Ascending aorta (tissue), 2 donors: ENCODE data around the gene GATAD2A. TPM values are rescaled to one million over a fixed set of nuclear protein-coding genes. Genes with fewer than 3 reads are reported as not detected.
"Not testable (repeated sequence)": the region's sequence is repeated elsewhere in the genome, so short reads cannot be mapped to it uniquely, and the experiment has no call there.

ENCODE experiments used
- DNase-seq, 2 donors: peaks; one replicate each; pipeline ENCODE4 v3.0.0-alpha.2; 2019; ENCODE audit warnings: low spot score in 2 of 2
- H3K27ac ChIP-seq, 2 donors: fragments of 200-600 bp; sonication (generic); one replicate each; pipeline ENCODE4 v1.5.1; 2016 to 2017; ENCODE audit warnings: mild to moderate bottlenecking in 1 of 2
- H3K27me3 ChIP-seq: fragments of 200-600 bp; sonication (generic); one replicate; pipeline ENCODE4 v1.5.1; 2017
- H3K36me3 ChIP-seq, 2 donors: fragments of 200-600 bp; sonication (generic); one replicate each; pipeline ENCODE4 v1.5.1; 2016
- H3K4me1 ChIP-seq, 2 donors: fragments of 200-600 bp; sonication (generic); one replicate each; pipeline ENCODE4 v1.5.1; 2016 to 2017; ENCODE audit warnings: mild to moderate bottlenecking in 1 of 2
- H3K4me3 ChIP-seq, 2 donors: fragments of 200-600 bp; sonication (generic); one replicate each; pipeline ENCODE4 v1.5.1; 2016 to 2017; ENCODE audit warnings: mild to moderate bottlenecking in 1 of 2
- H3K9me3 ChIP-seq, 2 donors: fragments of 200-600 bp; sonication (generic); one replicate each; pipeline ENCODE4 v1.5.1; 2016
- intact Hi-C: fragments of 100-400 bp; cut with DNase I; formaldehyde crosslinking; loops from one replicate; pipeline ENCODE4 v1.15.1; 2023
- total RNA-seq: library from RNA; depleted of rRNA; stranded (reverse); fragments of >200 nt; gene quantifications from one replicate; pipeline ENCODE4 v1.1.0, GENCODE V29; 2016
- TF ChIP-seq, protein P1 (sequence below), 3 experiments: fragments of 200-600 bp in 2 of 3; fragments of 450-650 bp in 1 of 3; sonication (generic) in 2 of 3; IDR thresholded peaks; one replicate each; pipeline ENCODE4 v1.5.1; 2016 to 2019; ENCODE audit warnings: antibody characterized with exemption in 3 of 3, mild to moderate bottlenecking in 1 of 3, moderate library complexity in 1 of 3

GATAD2A gene
- total RNA-seq, 1 donor from 2014 or later, result 63.3 TPM

DNA sequence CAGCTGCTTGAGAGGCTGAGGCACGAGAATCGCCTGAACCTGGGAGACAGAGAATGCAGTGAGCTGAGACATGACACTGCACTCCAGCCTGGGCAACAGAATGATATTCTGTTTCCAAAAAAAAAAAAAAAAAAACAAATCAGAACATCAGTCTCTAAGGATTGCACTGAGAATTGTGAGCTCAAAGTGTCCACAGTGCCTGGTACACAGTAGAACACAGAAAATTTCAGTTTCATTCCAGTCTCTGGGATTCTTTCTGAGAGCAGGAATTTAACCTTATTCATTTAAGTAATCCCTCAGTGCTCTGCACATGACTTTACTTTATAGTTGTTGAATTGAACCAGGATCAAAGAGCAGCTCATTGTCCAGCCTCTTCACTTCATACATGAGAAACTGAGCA, 25.9 kb upstream of the GATAD2A start:
- no peak overlapping the region for H3K4me3 ChIP-seq
- H3K4me1 ChIP-seq, result peaks cover 0 to 9% of the 10 kb centered on the region in 2 donors
- intact Hi-C loops, result no loop called here
- DNase-seq, result no peak
- H3K27ac ChIP-seq, result no peak overlapping the region
- no peaks in the 10 kb centered on the region for H3K36me3 ChIP-seq
- H3K27me3 ChIP-seq, result no peaks in the 10 kb centered on the region
- no peaks in the 10 kb centered on the region for H3K9me3 ChIP-seq
- TF ChIP-seq, protein P1, sequence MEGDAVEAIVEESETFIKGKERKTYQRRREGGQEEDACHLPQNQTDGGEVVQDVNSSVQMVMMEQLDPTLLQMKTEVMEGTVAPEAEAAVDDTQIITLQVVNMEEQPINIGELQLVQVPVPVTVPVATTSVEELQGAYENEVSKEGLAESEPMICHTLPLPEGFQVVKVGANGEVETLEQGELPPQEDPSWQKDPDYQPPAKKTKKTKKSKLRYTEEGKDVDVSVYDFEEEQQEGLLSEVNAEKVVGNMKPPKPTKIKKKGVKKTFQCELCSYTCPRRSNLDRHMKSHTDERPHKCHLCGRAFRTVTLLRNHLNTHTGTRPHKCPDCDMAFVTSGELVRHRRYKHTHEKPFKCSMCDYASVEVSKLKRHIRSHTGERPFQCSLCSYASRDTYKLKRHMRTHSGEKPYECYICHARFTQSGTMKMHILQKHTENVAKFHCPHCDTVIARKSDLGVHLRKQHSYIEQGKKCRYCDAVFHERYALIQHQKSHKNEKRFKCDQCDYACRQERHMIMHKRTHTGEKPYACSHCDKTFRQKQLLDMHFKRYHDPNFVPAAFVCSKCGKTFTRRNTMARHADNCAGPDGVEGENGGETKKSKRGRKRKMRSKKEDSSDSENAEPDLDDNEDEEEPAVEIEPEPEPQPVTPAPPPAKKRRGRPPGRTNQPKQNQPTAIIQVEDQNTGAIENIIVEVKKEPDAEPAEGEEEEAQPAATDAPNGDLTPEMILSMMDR (IDR thresholded peaks at IDR 0.05), result no peak

DNA sequence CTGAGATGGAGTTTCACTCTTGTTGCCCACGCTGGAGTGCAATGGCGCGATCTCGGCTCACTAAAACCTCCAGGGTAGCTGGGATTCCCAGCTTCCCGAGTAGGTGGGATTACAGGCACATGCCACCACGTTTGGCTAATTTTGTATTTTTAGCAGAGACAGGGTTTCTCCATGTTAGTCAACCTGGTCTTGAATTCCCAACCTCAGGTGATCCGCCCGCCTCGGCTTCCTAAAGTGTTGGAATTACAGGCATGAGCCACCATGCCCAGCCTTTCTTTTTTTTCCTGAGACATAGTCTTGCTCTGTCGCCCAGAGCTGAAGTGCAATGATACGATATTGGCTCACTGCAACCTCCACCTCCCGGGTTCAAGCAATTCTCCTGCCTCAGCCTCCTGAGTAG, 25.2 kb upstream of the GATAD2A start:
- not testable (repeated sequence) for H3K27ac ChIP-seq, H3K9me3 ChIP-seq, H3K4me3 ChIP-seq

DNA sequence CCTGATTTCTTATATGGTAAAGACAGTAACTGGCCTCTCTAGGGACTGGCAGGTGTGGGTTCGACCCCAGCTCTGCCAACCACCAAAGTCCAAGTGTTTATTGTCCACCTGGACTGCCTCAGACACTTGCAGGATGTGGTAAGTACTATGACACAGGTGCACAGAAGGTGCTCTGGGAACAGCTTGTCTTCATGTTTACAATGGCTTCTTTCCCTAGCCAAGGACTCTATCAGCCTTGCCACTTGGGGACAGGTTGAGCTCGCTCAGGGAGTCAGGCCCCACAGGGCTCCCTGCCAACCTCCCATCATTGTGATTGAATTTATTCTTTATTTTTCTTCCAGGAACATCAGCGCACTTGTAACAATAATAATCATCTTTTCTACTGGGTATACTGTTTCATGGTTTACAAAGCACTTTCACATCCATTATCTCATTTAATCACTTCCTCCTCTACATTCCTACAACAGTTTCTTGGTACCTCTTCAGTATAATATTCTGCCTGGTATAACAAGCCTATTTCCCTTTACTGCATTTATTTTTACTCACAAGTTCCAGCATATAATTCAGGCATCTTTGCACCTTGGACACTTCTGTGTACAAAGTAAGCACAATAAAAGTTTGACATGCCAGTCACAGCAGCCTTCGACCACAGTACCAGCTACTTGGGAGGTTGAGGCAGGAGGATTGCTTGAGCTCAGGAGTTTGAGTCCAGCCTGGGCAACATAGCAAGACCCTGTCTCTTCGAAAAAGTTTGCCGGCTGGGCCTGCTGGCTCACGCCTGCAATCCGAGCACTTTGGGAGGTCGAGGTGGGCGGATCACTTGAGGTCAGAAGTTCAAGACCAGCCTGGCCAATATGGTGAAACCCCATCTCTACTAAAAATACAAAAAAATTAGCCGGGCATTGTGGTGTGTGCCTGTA, 24.2 kb upstream of the GATAD2A start:
- no peaks in the 10 kb centered on the region for H3K9me3 ChIP-seq
- H3K36me3 ChIP-seq, result no peaks in the 10 kb centered on the region
- H3K27me3 ChIP-seq, result no peaks in the 10 kb centered on the region
- H3K4me1 ChIP-seq, result peaks cover 0 to 13% of the 10 kb centered on the region in 2 donors
- no peak overlapping the region for H3K4me3 ChIP-seq
- intact Hi-C loops, result no loop called here
- TF ChIP-seq, protein P1 (IDR thresholded peaks at IDR 0.05), result no peak
- no peak overlapping the region for H3K27ac ChIP-seq
- no peak for DNase-seq

More for the DNA sequence above, 25.2 kb upstream of the GATAD2A start:
- intact Hi-C loops, H3K27me3 ChIP-seq, DNase-seq, H3K36me3 ChIP-seq: not testable (repeated sequence)
- peaks cover 0 to 13% of the 10 kb centered on the region in 2 donors for H3K4me1 ChIP-seq

DNA sequence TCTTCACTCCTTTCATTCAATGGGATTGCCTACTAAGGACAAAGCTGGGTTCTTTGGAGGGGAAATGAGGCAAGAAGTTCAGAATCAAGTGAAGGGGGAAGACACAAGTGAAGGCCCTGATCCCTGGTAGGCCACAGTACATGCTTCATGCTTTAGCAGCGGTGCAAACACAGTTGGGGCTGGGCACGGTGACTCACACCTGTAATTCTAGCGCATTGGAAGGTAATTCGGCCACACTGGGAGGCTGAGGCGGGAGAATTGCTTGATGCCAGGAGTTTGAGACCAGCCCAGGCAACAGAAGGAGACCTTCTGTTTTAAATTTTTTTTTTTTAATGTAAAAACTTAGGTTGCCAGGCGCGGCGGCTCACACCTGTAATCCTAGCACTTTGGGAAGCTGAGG, 23.4 kb upstream of the GATAD2A start:
- Histone ChIP-seq H3K36me3 (no peaks in the 10 kb centered on the region), H3K27me3 (no peaks in the 10 kb centered on the region), H3K4me3 (no peak overlapping the region), H3K4me1 (peaks cover 6 to 20% of the 10 kb centered on the region in 2 donors), H3K27ac (no peak overlapping the region), H3K9me3 (no peaks in the 10 kb centered on the region)
- intact Hi-C loops, result no loop called here
- no peak for DNase-seq
- TF ChIP-seq, protein P1 (IDR thresholded peaks at IDR 0.05), result no peak

DNA sequence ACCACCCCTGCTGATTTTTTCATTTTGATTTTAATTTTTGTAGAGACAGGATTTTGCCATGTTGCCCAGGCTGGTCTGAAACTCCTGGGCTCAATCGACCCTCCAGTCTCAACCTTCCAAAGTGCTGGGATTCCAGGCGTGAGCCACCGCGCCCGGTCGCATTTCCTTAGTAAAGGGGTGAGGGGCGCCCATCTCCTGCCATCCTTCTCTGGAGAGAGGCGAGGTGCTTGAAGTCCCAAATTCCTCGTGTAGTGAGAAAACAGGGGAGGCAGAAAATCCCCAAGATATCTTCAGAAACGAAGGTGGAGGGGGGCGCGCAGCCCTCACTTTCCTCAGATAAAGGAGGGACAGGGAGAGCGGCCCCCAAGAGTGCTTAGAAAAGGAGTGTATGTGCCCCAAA, 21.0 kb upstream of the GATAD2A start:
- H3K27ac ChIP-seq, result peak overlapping the region; percentile 77 to 83
- DNase-seq, result no peak
- peak overlapping the region; percentile 51 to 70 for H3K4me3 ChIP-seq
- intact Hi-C loops, result no loop called here
- TF ChIP-seq, protein P1 (IDR thresholded peaks at IDR 0.05), result no peak
- H3K36me3 ChIP-seq, result no peaks in the 10 kb centered on the region
- peaks cover 13 to 35% of the 10 kb centered on the region in 2 donors for H3K4me1 ChIP-seq
- H3K9me3 ChIP-seq, result no peaks in the 10 kb centered on the region
- no peaks in the 10 kb centered on the region for H3K27me3 ChIP-seq

DNA sequence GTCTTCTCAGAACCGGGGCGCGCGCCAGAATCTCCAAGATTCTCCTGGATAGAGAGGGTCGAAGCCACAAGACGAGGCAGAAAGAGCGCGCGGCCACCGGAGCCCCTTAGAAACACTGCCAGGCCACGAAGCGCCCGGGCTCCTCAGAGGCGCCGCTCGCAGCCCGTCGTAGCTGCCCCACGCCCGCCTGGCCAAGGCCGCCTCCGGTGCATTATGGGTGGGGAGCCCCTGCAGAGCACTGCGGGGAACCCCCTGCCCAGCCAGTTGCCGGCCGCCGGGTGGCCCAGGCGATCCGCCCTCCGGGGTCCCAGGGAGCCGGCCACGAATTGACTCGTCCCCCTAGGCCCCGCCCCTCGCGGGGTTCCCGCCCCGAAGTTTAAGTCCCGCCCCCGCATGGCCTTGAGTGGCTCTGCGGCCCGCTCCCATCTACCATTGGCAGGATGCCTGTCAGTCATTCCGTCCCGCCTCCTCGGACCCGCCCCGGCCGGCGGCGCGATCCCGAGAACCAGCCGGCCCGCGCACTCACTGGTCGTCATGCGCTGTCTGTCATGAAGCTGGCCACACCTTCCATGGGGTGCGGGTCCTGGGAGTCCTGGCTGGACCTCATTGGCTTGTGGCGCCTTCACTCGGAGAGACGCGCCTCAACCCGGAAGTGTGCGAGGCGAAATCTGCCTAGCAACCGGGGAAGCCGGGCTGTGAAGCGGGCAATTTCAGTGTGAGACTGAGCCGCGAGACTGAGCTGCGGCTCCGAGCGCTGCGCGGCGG, 20.2 kb upstream of the GATAD2A start:
- intact Hi-C loops, result loop anchor here (1.0 kb wide), 2 partner anchors 20 to 105 kb away; partner anchors contain the start of gene GATAD2A
- Histone ChIP-seq H3K36me3 (no peaks in the 10 kb centered on the region), H3K4me3 (peak overlapping the region; percentile 77 to 89), H3K27ac (peak overlapping the region; percentile 83 to 92), H3K4me1 (peaks cover 13 to 42% of the 10 kb centered on the region in 2 donors), H3K9me3 (no peaks in the 10 kb centered on the region), H3K27me3 (no peaks in the 10 kb centered on the region)
- TF ChIP-seq, protein P1 (IDR thresholded peaks at IDR 0.05), result peak in 2 of 3 experiments; percentile 28 to 29
- DNase-seq, result peak; percentile 100
